Kidney capillary endothelial cell (primary cell): ENCODE results near the gene SLC28A3.
A peak's percentile ranks its signal among the peaks of the same experiment; 100 is the strongest.

ENCODE experiments used
- DNase-seq: peaks from one replicate; pipeline ENCODE4 v3.0.0-alpha.2; 2018; ENCODE audit warnings: low spot score

The SLC28A3 gene

GRCh38 chr9:84339503-84339902 lies 1.1 kb downstream of the SLC28A3 start:
- no peak for DNase-seq

- no peak for DNase-seq
These were observed 1.8 kb downstream of the SLC28A3 start for GRCh38 chr9:84338792-84339191.

- DNase-seq, result no peak
These were observed 3.3 kb downstream of the SLC28A3 start for GRCh38 chr9:84337252-84337651.

- DNase-seq, result no peak
These were observed 9.3 kb downstream of the SLC28A3 start for GRCh38 chr9:84331119-84331809.

- DNase-seq, result no peak
These were observed 10.3 kb downstream of the SLC28A3 start for GRCh38 chr9:84330246-84330645.

- DNase-seq, result no peak
These were observed 13.4 kb downstream of the SLC28A3 start for GRCh38 chr9:84327184-84327583.

- peak; percentile 51 for DNase-seq
These were observed 15.1 kb downstream of the SLC28A3 start for GRCh38 chr9:84325347-84325973.

GRCh38 chr9:84324811-84325210 lies 15.7 kb downstream of the SLC28A3 start:
- DNase-seq, result no peak

GRCh38 chr9:84323858-84324257 lies 16.7 kb downstream of the SLC28A3 start:
- DNase-seq, result no peak

- peak; percentile 10 for DNase-seq
These were observed 17.7 kb downstream of the SLC28A3 start for GRCh38 chr9:84322828-84323227.

- DNase-seq, result no peak
These were observed 20.3 kb downstream of the SLC28A3 start for GRCh38 chr9:84320231-84320630.

- no peak for DNase-seq
These were observed 20.9 kb downstream of the SLC28A3 start for GRCh38 chr9:84319632-84320031.

- DNase-seq, result no peak
These were observed 21.6 kb downstream of the SLC28A3 start for GRCh38 chr9:84318981-84319380.

- no peak for DNase-seq
These were observed 23.0 kb downstream of the SLC28A3 start for GRCh38 chr9:84317563-84317962.

- peak; percentile 68 for DNase-seq
These were observed 25.2 kb downstream of the SLC28A3 start for GRCh38 chr9:84315278-84315877.

- no peak for DNase-seq
These were observed 26.3 kb downstream of the SLC28A3 start for GRCh38 chr9:84314306-84314705.

GRCh38 chr9:84310883-84311282 lies 29.7 kb downstream of the SLC28A3 start:
- no peak for DNase-seq

GRCh38 chr9:84305497-84306131 lies 34.9 kb downstream of the SLC28A3 start:
- no peak for DNase-seq

- no peak for DNase-seq
These were observed 36.4 kb downstream of the SLC28A3 start for GRCh38 chr9:84304166-84304565.

GRCh38 chr9:84303061-84303460 lies 37.5 kb downstream of the SLC28A3 start:
- DNase-seq, result no peak

- peak; percentile 30 for DNase-seq
These were observed 38.7 kb downstream of the SLC28A3 start for GRCh38 chr9:84301851-84302250.

GRCh38 chr9:84300271-84300670 lies 40.3 kb downstream of the SLC28A3 start:
- no peak for DNase-seq
